ENCODE data around the gene OR2S2. TPM values are rescaled to one million over a fixed set of nuclear protein-coding genes. Genes with fewer than 3 reads are reported as not detected.
"Not testable (repeated sequence)": the region's sequence is repeated elsewhere in the genome, so short reads cannot be mapped to it uniquely, and the experiment has no call there.

OR2S2 gene
- under 0.01 and 0.32 TPM in 2 replicates for total RNA-seq

GRCh38 chr9:35958104-35958837 is at the start of gene OR2S2:
Gene OR2S2 (minus strand): TSS chr9:35958154. CDS start chr9:35958098, 56 bp downstream.
- TF ChIP-seq CTCF (IDR thresholded peaks at IDR 0.05; ENCODE audit: insufficient read depth, low read depth, low read length): no peak
- DNase-seq (ENCODE audit: low read depth): no peak
- no peak within 1 kb of the TSS for H3K4me3 ChIP-seq (ENCODE audit: low read depth, low read length)

- TF ChIP-seq CTCF (IDR thresholded peaks at IDR 0.05; ENCODE audit: insufficient read depth, low read depth, low read length): no peak
- DNase-seq (ENCODE audit: low read depth): no peak
- H3K4me3 ChIP-seq (ENCODE audit: low read depth, low read length): no peak overlapping the region
These were observed 49.4 kb upstream of the OR2S2 start for GRCh38 chr9:36007316-36007708.

GRCh38 chr9:36006549-36007315 is 48.8 kb upstream of the OR2S2 start:
- no peak for TF ChIP-seq CTCF (IDR thresholded peaks at IDR 0.05; ENCODE audit: insufficient read depth, low read depth, low read length)
- H3K4me3 ChIP-seq (ENCODE audit: low read depth, low read length): no peak overlapping the region
- DNase-seq (ENCODE audit: low read depth): no peak

- H3K4me3 ChIP-seq (ENCODE audit: low read depth, low read length): no peak overlapping the region
- DNase-seq (ENCODE audit: low read depth): no peak
- no peak for TF ChIP-seq CTCF (IDR thresholded peaks at IDR 0.05; ENCODE audit: insufficient read depth, low read depth, low read length)
These were observed 47.9 kb upstream of the OR2S2 start for GRCh38 chr9:36005891-36006290.

- no peak for TF ChIP-seq CTCF (IDR thresholded peaks at IDR 0.05; ENCODE audit: insufficient read depth, low read depth, low read length)
- no peak for DNase-seq (ENCODE audit: low read depth)
These were observed 40.4 kb upstream of the OR2S2 start for GRCh38 chr9:35998333-35998732.

GRCh38 chr9:35997016-35997415 is 39.1 kb upstream of the OR2S2 start:
- H3K4me3 ChIP-seq (ENCODE audit: low read depth, low read length); DNase-seq (ENCODE audit: low read depth): not testable (repeated sequence)

More at GRCh38 chr9:35998333-35998732, 40.4 kb upstream of the OR2S2 start:
- H3K4me3 ChIP-seq (ENCODE audit: low read depth, low read length): no peak overlapping the region

GRCh38 chr9:35996358-35996970 is 38.5 kb upstream of the OR2S2 start:
- no peak for TF ChIP-seq CTCF (IDR thresholded peaks at IDR 0.05; ENCODE audit: insufficient read depth, low read depth, low read length)
- DNase-seq (ENCODE audit: low read depth): no peak
- H3K4me3 ChIP-seq (ENCODE audit: low read depth, low read length): no peak overlapping the region
